GM23338 (cell line): ENCODE measurements around the gene IL21. TPM values are rescaled to one million over a fixed set of nuclear protein-coding genes. Genes with fewer than 3 reads are reported as not detected.

Experiments used
- ATAC-seq: fragments of 200-7000 bp; cut with Tn5 transposase; 3 replicates; pipeline ENCODE4 v1.9.1; 2020
- DNase-seq: peaks from one replicate; pipeline ENCODE4 v3.0.0-alpha.2; 2015; ENCODE audit warnings: low spot score
- H2AFZ ChIP-seq: fragments of 200-600 bp; sonication (generic); 2 replicates; pipeline ENCODE4 v1.8.0; 2016; ENCODE audit warnings: antibody characterized with exemption, mild to moderate bottlenecking, moderate library complexity
- H3F3A ChIP-seq: fragments of 200-600 bp; sonication (generic); replicated peaks from 2 replicates; pipeline ENCODE4 v1.8.0; 2017; ENCODE audit warnings: antibody characterized with exemption, mixed run types, low read depth
- H3K27ac ChIP-seq: fragments of 200-600 bp; sonication (generic); 2 replicates; pipeline ENCODE4 v1.6.1; 2016; ENCODE audit warnings: low read depth
- H3K27me3 ChIP-seq: fragments of 200-600 bp; sonication (generic); 2 replicates; pipeline ENCODE4 v1.8.0; 2016; ENCODE audit warnings: mild to moderate bottlenecking, mixed run types, moderate library complexity; ENCODE audit not compliant: insufficient read depth
- H3K36me3 ChIP-seq: fragments of 200-600 bp; sonication (generic); 2 replicates; pipeline ENCODE4 v1.8.0; 2016; ENCODE audit warnings: mild to moderate bottlenecking; ENCODE audit not compliant: insufficient read depth
- H3K4me1 ChIP-seq: fragments of 200-600 bp; sonication (generic); 2 replicates; pipeline ENCODE4 v1.8.0; 2016; ENCODE audit warnings: mild to moderate bottlenecking, moderate library complexity; ENCODE audit not compliant: insufficient read depth
- H3K4me2 ChIP-seq: fragments of 200-600 bp; sonication (generic); 2 replicates; pipeline ENCODE4 v1.7.1; 2017; ENCODE audit warnings: mixed run types
- H3K4me3 ChIP-seq: fragments of 200-600 bp; sonication (generic); 2 replicates; pipeline ENCODE4 v1.6.1; 2016; ENCODE audit warnings: mixed run types
- H3K79me2 ChIP-seq: fragments of 200-600 bp; sonication (generic); replicated peaks from 2 replicates; pipeline ENCODE4 v1.8.0; 2017; ENCODE audit warnings: mild to moderate bottlenecking; ENCODE audit not compliant: insufficient read depth
- H3K9me2 ChIP-seq: fragments of 200-600 bp; sonication (generic); 2 replicates; pipeline ENCODE4 v1.8.0; 2017; ENCODE audit not compliant: insufficient read depth
- H4K20me1 ChIP-seq: fragments of 200-600 bp; sonication (generic); replicated peaks from 2 replicates; pipeline ENCODE4 v1.8.0; 2017; ENCODE audit warnings: mild to moderate bottlenecking; ENCODE audit not compliant: insufficient read depth
- H3K27ac Mint-ChIP-seq: 2 replicates; pipeline ENCODE4 v1.8.0; 2020; ENCODE audit warnings: inconsistent platforms, mild to moderate bottlenecking, moderate library complexity, mixed read lengths
- H3K27me3 Mint-ChIP-seq: 3 replicates; pipeline ENCODE4 v1.8.0; 2022; ENCODE audit warnings: low read depth, mild to moderate bottlenecking, moderate library complexity, mixed read lengths, inconsistent platforms; ENCODE audit not compliant: insufficient read depth, poor library complexity
- H3K36me3 Mint-ChIP-seq: 3 replicates; pipeline ENCODE4 v1.8.0; 2021; ENCODE audit warnings: low read depth, mild to moderate bottlenecking, inconsistent platforms, moderate library complexity, mixed read lengths
- H3K4me1 Mint-ChIP-seq: 3 replicates; pipeline ENCODE4 v1.8.0; 2020; ENCODE audit warnings: mild to moderate bottlenecking, inconsistent platforms, mixed read lengths
- H3K4me3 Mint-ChIP-seq: 3 replicates; pipeline ENCODE4 v1.8.0; 2021; ENCODE audit warnings: moderate library complexity, mild to moderate bottlenecking, inconsistent platforms, mixed read lengths
- H3K9me3 Mint-ChIP-seq: 3 replicates; pipeline ENCODE4 v1.8.0; 2020; ENCODE audit warnings: moderate library complexity, mild to moderate bottlenecking, inconsistent platforms, mixed read lengths
- CREB1 ChIP-seq: fragments of 250-450 bp; sonication (Bioruptor Pico); IDR thresholded peaks from 2 replicates; pipeline ENCODE4 v1.5.0; 2020; ENCODE audit warnings: low read depth, mild to moderate bottlenecking, moderate library complexity
- ETS1 ChIP-seq: IDR thresholded peaks from 2 replicates; pipeline ENCODE4 v1.6.1; 2016; ENCODE audit warnings: antibody characterized with exemption
- EZH2 ChIP-seq: fragments of 200-600 bp; sonication (generic); IDR thresholded peaks from one replicate; pipeline ENCODE4 v1.8.0; 2017; ENCODE audit warnings: antibody characterized with exemption, mild to moderate bottlenecking, low read depth; ENCODE audit not compliant: unreplicated experiment
- EZH2phosphoT487 ChIP-seq: fragments of 200-600 bp; sonication (generic); IDR thresholded peaks from one replicate; pipeline ENCODE4 v1.8.1; 2018; ENCODE audit warnings: antibody characterized with exemption; ENCODE audit not compliant: unreplicated experiment
- JUNB ChIP-seq: IDR thresholded peaks from one replicate; pipeline ENCODE4 v1.6.1; 2016; ENCODE audit warnings: antibody characterized with exemption; ENCODE audit not compliant: unreplicated experiment
- NANOG ChIP-seq: IDR thresholded peaks from 2 replicates; pipeline ENCODE4 v1.6.1; 2016; ENCODE audit warnings: antibody characterized with exemption, borderline replicate concordance
- POLR2AphosphoS5 ChIP-seq: IDR thresholded peaks from 2 replicates; pipeline ENCODE4 v1.6.1; 2016; ENCODE audit warnings: antibody characterized with exemption, low read depth
- REST ChIP-seq: IDR thresholded peaks from one replicate; pipeline ENCODE4 v1.6.1; 2018; ENCODE audit warnings: antibody characterized with exemption; ENCODE audit not compliant: unreplicated experiment
- STAT1 ChIP-seq: IDR thresholded peaks from one replicate; pipeline ENCODE4 v1.6.1; 2016; ENCODE audit warnings: antibody characterized with exemption; ENCODE audit not compliant: unreplicated experiment
- ZNF114 ChIP-seq: fragments of 250-450 bp; sonication (Bioruptor Pico); IDR thresholded peaks from 2 replicates; pipeline ENCODE4 v1.5.0; 2020; ENCODE audit warnings: mild to moderate bottlenecking, moderate library complexity
- ZNF331 ChIP-seq: fragments of 250-450 bp; sonication (Bioruptor Pico); IDR thresholded peaks from 2 replicates; pipeline ENCODE4 v1.5.0; 2020; ENCODE audit warnings: low read depth, mild to moderate bottlenecking, moderate library complexity
- polyA plus RNA-seq: library from polyadenylated mRNA; unstranded; fragments of >200 nt; fragmentation: Nextera tagmentation; extraction: Ambion mirVana; gene quantifications from 2 replicates; pipeline ENCODE4 v1.2.1, GENCODE V29; 2016
- total RNA-seq: library from RNA; depleted of rRNA; stranded (reverse); fragments of >200 nt; shearing (Covaris generic); gene quantifications from 2 replicates; pipeline ENCODE4 v1.2.3, GENCODE V29; 2014
- TF ChIP-seq, protein P1 (sequence below): fragments of 250-450 bp; sonication (Bioruptor Pico); IDR thresholded peaks from 2 replicates; pipeline ENCODE4 v1.5.0; 2020; ENCODE audit warnings: mild to moderate bottlenecking, moderate library complexity
- TF ChIP-seq, protein P2 (sequence below), 2 experiments: fragments of 200-600 bp in 1 of 2; sonication (generic) in 1 of 2; conservative IDR thresholded peaks; 2 replicates each; pipeline versions ENCODE4 v1.5.1 to v1.6.1; 2016 to 2017; ENCODE audit warnings: antibody characterized with exemption in 2 of 2, low read depth in 2 of 2, mild to moderate bottlenecking in 2 of 2, moderate library complexity in 1 of 2

IL21 gene
- total and polyA plus RNA-seq, 2 experiments from 2014 or later = not detected

DNA sequence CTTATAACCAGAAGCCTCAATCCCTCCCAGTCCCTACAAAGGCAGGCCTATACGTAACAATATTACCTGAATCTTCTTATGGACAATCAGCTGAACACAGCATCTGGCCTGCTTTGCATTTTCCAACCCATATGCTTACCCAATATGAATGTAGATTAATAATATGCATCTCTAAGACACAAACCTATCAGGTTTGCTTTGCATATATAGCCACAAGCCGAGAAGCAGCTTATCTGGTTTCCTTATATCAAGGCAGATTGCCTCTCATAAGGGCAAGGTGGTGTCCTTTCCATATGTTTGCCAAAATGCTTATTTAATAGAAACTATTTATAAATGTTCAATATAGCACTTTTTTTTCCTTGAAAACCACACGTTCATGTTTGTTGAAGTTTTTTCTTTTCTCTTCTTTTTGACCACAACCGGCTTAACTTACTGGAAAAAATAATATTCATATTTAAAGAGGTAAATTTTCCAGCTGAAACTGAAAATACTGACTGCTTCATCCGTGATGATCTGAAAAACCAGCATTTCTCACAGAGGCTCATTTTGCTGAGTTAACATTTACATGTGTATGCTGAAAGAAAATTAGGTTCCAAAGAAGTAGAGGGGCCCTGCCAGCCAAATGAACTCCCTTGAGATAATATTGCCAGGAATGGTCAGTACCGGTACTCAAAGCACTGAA, 3.8 kb downstream of the IL21 start:
- Histone ChIP-seq H3K36me3 (no peaks in the 10 kb centered on the region), H3K4me2 (peak overlapping the region; percentile 37; the same call in 1 of the 2 replicates), H3K27ac (no peak overlapping the region), H3K27me3 (no peaks in the 10 kb centered on the region), H3F3A (no peaks in the 10 kb centered on the region), H3K4me3 (no peak overlapping the region), H3K4me1 (peaks cover 27% of the 10 kb centered on the region), H4K20me1 (no peaks in the 10 kb centered on the region), H3K79me2 (no peaks in the 10 kb centered on the region), H3K9me2 (no peaks in the 10 kb centered on the region), H2AFZ (no peak overlapping the region)
- ATAC-seq (no peak), DNase-seq (no peak)
- Mint-ChIP-seq H3K4me1 (peaks cover 12% of the 10 kb centered on the region), H3K4me3 (no peak overlapping the region), H3K36me3 (no peaks in the 10 kb centered on the region), H3K27me3 (no peaks in the 10 kb centered on the region), H3K9me3 (no peaks in the 10 kb centered on the region), H3K27ac (no peak overlapping the region)
- TF ChIP-seq, protein P1, sequence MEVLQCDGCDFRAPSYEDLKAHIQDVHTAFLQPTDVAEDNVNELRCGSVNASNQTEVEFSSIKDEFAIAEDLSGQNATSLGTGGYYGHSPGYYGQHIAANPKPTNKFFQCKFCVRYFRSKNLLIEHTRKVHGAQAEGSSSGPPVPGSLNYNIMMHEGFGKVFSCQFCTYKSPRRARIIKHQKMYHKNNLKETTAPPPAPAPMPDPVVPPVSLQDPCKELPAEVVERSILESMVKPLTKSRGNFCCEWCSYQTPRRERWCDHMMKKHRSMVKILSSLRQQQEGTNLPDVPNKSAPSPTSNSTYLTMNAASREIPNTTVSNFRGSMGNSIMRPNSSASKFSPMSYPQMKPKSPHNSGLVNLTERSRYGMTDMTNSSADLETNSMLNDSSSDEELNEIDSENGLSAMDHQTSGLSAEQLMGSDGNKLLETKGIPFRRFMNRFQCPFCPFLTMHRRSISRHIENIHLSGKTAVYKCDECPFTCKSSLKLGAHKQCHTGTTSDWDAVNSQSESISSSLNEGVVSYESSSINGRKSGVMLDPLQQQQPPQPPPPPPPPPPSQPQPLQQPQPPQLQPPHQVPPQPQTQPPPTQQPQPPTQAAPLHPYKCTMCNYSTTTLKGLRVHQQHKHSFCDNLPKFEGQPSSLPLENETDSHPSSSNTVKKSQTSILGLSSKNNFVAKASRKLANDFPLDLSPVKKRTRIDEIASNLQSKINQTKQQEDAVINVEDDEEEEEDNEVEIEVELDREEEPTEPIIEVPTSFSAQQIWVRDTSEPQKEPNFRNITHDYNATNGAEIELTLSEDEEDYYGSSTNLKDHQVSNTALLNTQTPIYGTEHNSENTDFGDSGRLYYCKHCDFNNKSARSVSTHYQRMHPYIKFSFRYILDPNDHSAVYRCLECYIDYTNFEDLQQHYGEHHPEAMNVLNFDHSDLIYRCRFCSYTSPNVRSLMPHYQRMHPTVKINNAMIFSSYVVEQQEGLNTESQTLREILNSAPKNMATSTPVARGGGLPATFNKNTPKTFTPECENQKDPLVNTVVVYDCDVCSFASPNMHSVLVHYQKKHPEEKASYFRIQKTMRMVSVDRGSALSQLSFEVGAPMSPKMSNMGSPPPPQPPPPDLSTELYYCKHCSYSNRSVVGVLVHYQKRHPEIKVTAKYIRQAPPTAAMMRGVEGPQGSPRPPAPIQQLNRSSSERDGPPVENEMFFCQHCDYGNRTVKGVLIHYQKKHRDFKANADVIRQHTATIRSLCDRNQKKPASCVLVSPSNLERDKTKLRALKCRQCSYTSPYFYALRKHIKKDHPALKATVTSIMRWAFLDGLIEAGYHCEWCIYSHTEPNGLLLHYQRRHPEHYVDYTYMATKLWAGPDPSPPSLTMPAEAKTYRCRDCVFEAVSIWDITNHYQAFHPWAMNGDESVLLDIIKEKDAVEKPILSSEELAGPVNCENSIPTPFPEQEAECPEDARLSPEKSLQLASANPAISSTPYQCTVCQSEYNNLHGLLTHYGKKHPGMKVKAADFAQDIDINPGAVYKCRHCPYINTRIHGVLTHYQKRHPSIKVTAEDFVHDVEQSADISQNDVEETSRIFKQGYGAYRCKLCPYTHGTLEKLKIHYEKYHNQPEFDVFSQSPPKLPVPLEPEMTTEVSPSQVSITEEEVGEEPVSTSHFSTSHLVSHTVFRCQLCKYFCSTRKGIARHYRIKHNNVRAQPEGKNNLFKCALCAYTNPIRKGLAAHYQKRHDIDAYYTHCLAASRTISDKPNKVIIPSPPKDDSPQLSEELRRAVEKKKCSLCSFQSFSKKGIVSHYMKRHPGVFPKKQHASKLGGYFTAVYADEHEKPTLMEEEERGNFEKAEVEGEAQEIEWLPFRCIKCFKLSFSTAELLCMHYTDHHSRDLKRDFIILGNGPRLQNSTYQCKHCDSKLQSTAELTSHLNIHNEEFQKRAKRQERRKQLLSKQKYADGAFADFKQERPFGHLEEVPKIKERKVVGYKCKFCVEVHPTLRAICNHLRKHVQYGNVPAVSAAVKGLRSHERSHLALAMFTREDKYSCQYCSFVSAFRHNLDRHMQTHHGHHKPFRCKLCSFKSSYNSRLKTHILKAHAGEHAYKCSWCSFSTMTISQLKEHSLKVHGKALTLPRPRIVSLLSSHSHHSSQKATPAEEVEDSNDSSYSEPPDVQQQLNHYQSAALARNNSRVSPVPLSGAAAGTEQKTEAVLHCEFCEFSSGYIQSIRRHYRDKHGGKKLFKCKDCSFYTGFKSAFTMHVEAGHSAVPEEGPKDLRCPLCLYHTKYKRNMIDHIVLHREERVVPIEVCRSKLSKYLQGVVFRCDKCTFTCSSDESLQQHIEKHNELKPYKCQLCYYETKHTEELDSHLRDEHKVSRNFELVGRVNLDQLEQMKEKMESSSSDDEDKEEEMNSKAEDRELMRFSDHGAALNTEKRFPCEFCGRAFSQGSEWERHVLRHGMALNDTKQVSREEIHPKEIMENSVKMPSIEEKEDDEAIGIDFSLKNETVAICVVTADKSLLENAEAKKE = no peak
- TF ChIP-seq JUNB (no peak), POLR2AphosphoS5 (no peak), REST (no peak), ZNF114 (CRISPR knock-in tag) (no peak), CREB1 (no peak), EZH2phosphoT487 (no peak), EZH2 (no peak), STAT1 (no peak), ZNF331 (CRISPR knock-in tag) (no peak), NANOG (no peak), ETS1 (no peak)
- TF ChIP-seq, protein P2, sequence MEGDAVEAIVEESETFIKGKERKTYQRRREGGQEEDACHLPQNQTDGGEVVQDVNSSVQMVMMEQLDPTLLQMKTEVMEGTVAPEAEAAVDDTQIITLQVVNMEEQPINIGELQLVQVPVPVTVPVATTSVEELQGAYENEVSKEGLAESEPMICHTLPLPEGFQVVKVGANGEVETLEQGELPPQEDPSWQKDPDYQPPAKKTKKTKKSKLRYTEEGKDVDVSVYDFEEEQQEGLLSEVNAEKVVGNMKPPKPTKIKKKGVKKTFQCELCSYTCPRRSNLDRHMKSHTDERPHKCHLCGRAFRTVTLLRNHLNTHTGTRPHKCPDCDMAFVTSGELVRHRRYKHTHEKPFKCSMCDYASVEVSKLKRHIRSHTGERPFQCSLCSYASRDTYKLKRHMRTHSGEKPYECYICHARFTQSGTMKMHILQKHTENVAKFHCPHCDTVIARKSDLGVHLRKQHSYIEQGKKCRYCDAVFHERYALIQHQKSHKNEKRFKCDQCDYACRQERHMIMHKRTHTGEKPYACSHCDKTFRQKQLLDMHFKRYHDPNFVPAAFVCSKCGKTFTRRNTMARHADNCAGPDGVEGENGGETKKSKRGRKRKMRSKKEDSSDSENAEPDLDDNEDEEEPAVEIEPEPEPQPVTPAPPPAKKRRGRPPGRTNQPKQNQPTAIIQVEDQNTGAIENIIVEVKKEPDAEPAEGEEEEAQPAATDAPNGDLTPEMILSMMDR (conservative IDR thresholded peaks at IDR 0.05; ENCODE audit: low read depth in 2 of 2) = no peak
